SH-SY5Y (cell line): ENCODE results near the gene C1orf210.

ENCODE experiments used
- GATA2 ChIP-seq: IDR thresholded peaks from 2 replicates; pipeline ENCODE4 v1.6.1; 2011; ENCODE audit warnings: mild to moderate bottlenecking, low read depth, low read length
- GATA3 ChIP-seq: IDR thresholded peaks from 2 replicates; pipeline ENCODE4 v1.6.1; 2011; ENCODE audit warnings: low read depth, mild to moderate bottlenecking, low read length, moderate library complexity

- no peak for TF ChIP-seq GATA2
- no peak for TF ChIP-seq GATA3
These were observed 27.5 kb upstream of the C1orf210 start for GRCh38 chr1:43312663-43313515.
